Activated CD8-positive, alpha-beta memory T cell treated with anti-CD3 and anti-CD28 coated beads, Interleukin-2, amount 50 U/mL, for 1 hour (primary cell): ENCODE measurements around the gene SERTAD4.
"Not testable (repeated sequence)": the region's sequence is repeated elsewhere in the genome, so short reads cannot be mapped to it uniquely, and the experiment has no call there.

Experiments
- DNase-seq: peaks from one replicate; pipeline ENCODE4 v3.0.0-alpha.2; 2020; ENCODE audit errors: extremely low read depth

SERTAD4 gene

GRCh38 chr1:210259561-210259960, 27.0 kb downstream of the SERTAD4 start:
- DNase-seq = no peak

GRCh38 chr1:210260096-210260495, 27.5 kb downstream of the SERTAD4 start:
- no peak for DNase-seq

- no peak for DNase-seq
Measured at GRCh38 chr1:210262167-210262896, 29.7 kb downstream of the SERTAD4 start.

- no peak for DNase-seq
Measured at GRCh38 chr1:210262897-210263272, 30.3 kb downstream of the SERTAD4 start.

- DNase-seq = no peak
Measured at GRCh38 chr1:210263963-210264362, 31.4 kb downstream of the SERTAD4 start.

GRCh38 chr1:210264496-210265380, 32.1 kb downstream of the SERTAD4 start:
- no peak for DNase-seq

- DNase-seq = not testable (repeated sequence)
Measured at GRCh38 chr1:210265392-210265955, 32.9 kb downstream of the SERTAD4 start.

GRCh38 chr1:210269981-210270380, 37.4 kb downstream of the SERTAD4 start:
- no peak for DNase-seq

- no peak for DNase-seq
Measured at GRCh38 chr1:210272666-210273065, 40.1 kb downstream of the SERTAD4 start.

- DNase-seq = no peak
Measured at GRCh38 chr1:210280221-210280620, 47.6 kb downstream of the SERTAD4 start.

- no peak for DNase-seq
Measured at GRCh38 chr1:210288116-210288515, 55.5 kb downstream of the SERTAD4 start.

GRCh38 chr1:210289248-210289647, 56.7 kb downstream of the SERTAD4 start:
- no peak for DNase-seq

- DNase-seq = no peak
Measured at GRCh38 chr1:210291081-210291764, 58.6 kb downstream of the SERTAD4 start.

- DNase-seq = no peak
Measured at GRCh38 chr1:210291786-210292230, 59.2 kb downstream of the SERTAD4 start.

- no peak for DNase-seq
Measured at GRCh38 chr1:210292231-210292871, 59.8 kb downstream of the SERTAD4 start.

GRCh38 chr1:210293171-210293607, 60.6 kb downstream of the SERTAD4 start:
- no peak for DNase-seq

- no peak for DNase-seq
Measured at GRCh38 chr1:210294999-210295745, 62.6 kb downstream of the SERTAD4 start.
